K562 (cell line): Measurements from ENCODE around the gene IPO13. TPM values are rescaled to one million over a fixed set of nuclear protein-coding genes. Genes with fewer than 3 reads are reported as not detected.

Experiments used
- ATAC-seq: fragments of 200-7000 bp; cut with Tn5 transposase; 3 replicates; pipeline ENCODE4 v1.9.1; 2020; ENCODE audit warnings: moderate library complexity
- BruUV-seq: library from RNA; stranded (reverse); fragments of 400-500 nt; replicated peaks from 2 replicates; lab custom pipeline; 2021; lab: Mats Ljungman, UMichigan
- CTCF ChIA-PET: fragments of 300-600 bp; formaldehyde crosslinking; extraction: SDS; loops from one replicate; lab custom pipeline; 2021; ENCODE audit warnings: low intra/inter-chr PET ratio; lab: Yijun Ruan, JAX
- POLR2A ChIA-PET: fragments of 300-600, 350-650 bp; sonication (Branson Sonifier 250); formaldehyde crosslinking; extraction: SDS; loops from one replicate; lab custom pipeline; 2021; ENCODE audit warnings: antibody characterized with exemption, inconsistent platforms; lab: Yijun Ruan, JAX
- DNase-seq, 4 experiments: peaks; one replicate each; pipeline versions ENCODE4 v3.0.0 to v3.0.0-alpha.2; 2011 to 2018; ENCODE audit warnings: low spot score in 3 of 4, mixed read lengths in 3 of 4; ENCODE audit errors: extremely low read depth in 1 of 4
- FAIRE-seq: peaks from 2 replicates; lab custom pipeline; 2011; peaks lifted over from hg19 to GRCh38; lab: Jason Lieb, UNC
- H2AFZ ChIP-seq: 2 replicates; pipeline ENCODE4 v1.6.0; 2011; ENCODE audit warnings: low read depth, low read length, control low read depth, inconsistent platforms
- H3K27ac ChIP-seq: fragments of 200-600 bp; 3 replicates; pipeline ENCODE4 v1.8.0; 2011; ENCODE audit warnings: low read depth, mild to moderate bottlenecking, control low read depth, inconsistent platforms, low read length, moderate library complexity, mixed read lengths; ENCODE audit errors: extremely low read depth
- H3K27me3 ChIP-seq, 2 experiments: fragments of 300-600 bp in 1 of 2; 2 replicates in 1 of 2; 3 replicates in 1 of 2; pipeline versions ENCODE4 v1.6.0 to v1.8.0; 2011; ENCODE audit warnings: inconsistent platforms in 2 of 2, low read length in 2 of 2, mild to moderate bottlenecking in 1 of 2, mixed read lengths in 1 of 2, moderate library complexity in 1 of 2; ENCODE audit not compliant: control insufficient read depth in 2 of 2, insufficient read depth in 2 of 2
- H3K36me3 ChIP-seq: fragments of 300-600 bp; 3 replicates; pipeline ENCODE4 v1.8.0; 2011; ENCODE audit warnings: mild to moderate bottlenecking, low read length, inconsistent platforms; ENCODE audit not compliant: control insufficient read depth, insufficient read depth
- H3K4me1 ChIP-seq, 2 experiments: fragments of 200-600 bp in 1 of 2; replicated peaks in 1 of 2; 2 replicates in 1 of 2; 3 replicates in 1 of 2; pipeline versions ENCODE4 v1.5.1 to v1.8.0; 2011; ENCODE audit warnings: inconsistent platforms in 2 of 2, low read length in 2 of 2, mild to moderate bottlenecking in 1 of 2, mixed read lengths in 1 of 2, moderate library complexity in 1 of 2; ENCODE audit not compliant: control insufficient read depth in 2 of 2, insufficient read depth in 2 of 2
- H3K4me2 ChIP-seq: 2 replicates; pipeline ENCODE4 v1.6.1; 2011; ENCODE audit warnings: low read length, control low read depth, inconsistent platforms, mixed read lengths; ENCODE audit not compliant: insufficient read depth
- H3K4me3 ChIP-seq: fragments of 200-600 bp; sonication (generic), shearing (Covaris generic); 2 replicates; pipeline ENCODE4 v1.5.1; 2016; ENCODE audit warnings: control low read depth, inconsistent platforms
- H3K79me2 ChIP-seq: fragments of 200-600 bp; 3 replicates; pipeline ENCODE4 v1.8.0; 2011; ENCODE audit warnings: low read length, inconsistent platforms; ENCODE audit not compliant: control insufficient read depth, insufficient read depth
- H3K9ac ChIP-seq, 2 experiments: 2 replicates each; pipeline versions ENCODE4 v1.6.0 to v1.6.1; 2011; ENCODE audit warnings: low read depth in 2 of 2, low read length in 2 of 2, control low read depth in 1 of 2, inconsistent platforms in 1 of 2, mild to moderate bottlenecking in 1 of 2, mixed read lengths in 1 of 2; ENCODE audit not compliant: insufficient read depth in 1 of 2
- H3K9me1 ChIP-seq: one replicate; pipeline ENCODE4 v1.6.0; 2011; ENCODE audit warnings: inconsistent platforms, mild to moderate bottlenecking, low read length, moderate library complexity; ENCODE audit not compliant: control insufficient read depth, insufficient read depth
- H3K9me3 ChIP-seq: replicated peaks from 2 replicates; pipeline ENCODE4 v1.5.1; 2011; ENCODE audit warnings: low read depth, low read length, inconsistent platforms; ENCODE audit not compliant: control insufficient read depth, insufficient read depth
- H4K20me1 ChIP-seq: replicated peaks from 2 replicates; pipeline ENCODE4 v1.6.1; 2011; ENCODE audit warnings: low read length, inconsistent platforms, mixed read lengths; ENCODE audit not compliant: control insufficient read depth, insufficient read depth
- POLR2A ChIP-seq: fragments of 450-650 bp; conservative IDR thresholded peaks from 2 replicates; pipeline ENCODE4 v1.6.1; 2016
- ZC3H4 ChIP-seq: sonication (generic); formaldehyde crosslinking; IDR thresholded peaks from 2 replicates; pipeline ENCODE4 v1.9.0; 2021; ENCODE audit warnings: missing genetic modification reagents, borderline replicate concordance
- WGBS: fragments of 100-300 bp; shearing (Covaris generic); methylation state at CpG from one replicate; pipeline ENCODE4 v1.1.6; 2016; ENCODE audit warnings: low coverage, mixed read lengths; ENCODE audit not compliant: insufficient coverage; ENCODE audit errors: missing lambda C conversion rate; 5-methylcytosine and 5-hydroxymethylcytosine counted together
- in situ Hi-C: fragments of 300-500 bp; cut with MboI; formaldehyde crosslinking; loops from 4 replicates; pipeline ENCODE4 v1.15.0; 2018; ENCODE audit warnings: inconsistent platforms, mixed read lengths
- intact Hi-C: fragments of 100-400 bp; cut with micrococcal nuclease; formaldehyde crosslinking; loops from 2 replicates; pipeline ENCODE4 v1.14.2; 2022
- polyA plus RNA-seq, 8 experiments: library from polyadenylated mRNA; depleted of rRNA in 4 of 8; stranded (reverse) in 5 of 8; unstranded in 3 of 8; fragments of >200 nt; fragmentation: Nextera tagmentation in 2 of 8; fragmentation: Illumina TruSeq in 1 of 8; extraction: Ambion mirVana in 2 of 8; extraction: Trizol in 1 of 8; gene quantifications; 2 replicates each; pipeline versions ENCODE4 v1.2.1 to v1.2.3, GENCODE V29; 2011 to 2014; ENCODE audit warnings: inconsistent platforms in 1 of 8, missing spikeins in 1 of 8
- total RNA-seq, 7 experiments: library from RNA; depleted of rRNA in 6 of 7; stranded (reverse); fragments of >200 nt in 6 of 7; fragmentation: Illumina TruSeq in 2 of 7; extraction: Trizol in 2 of 7; gene quantifications; 2 replicates each; pipeline versions ENCODE4 v1.2.1 to v1.2.3, GENCODE V29; 2011 to 2021; ENCODE audit warnings: low replicate concordance in 1 of 7
- TF ChIP-seq, protein P1 (sequence below): fragments of 200-800 bp; sonication (Bioruptor generic); IDR thresholded peaks from 2 replicates; pipeline ENCODE4 v1.6.1; 2017; ENCODE audit warnings: missing genetic modification characterization, missing compliant biosample characterization

IPO13 gene
- total and polyA plus RNA-seq, 9 of the 15 experiments (the other 6 are each of a cell fraction or from before 2014, with no cell fraction given) = 7.0 to 30.8 (median 16.2) TPM

DNA sequence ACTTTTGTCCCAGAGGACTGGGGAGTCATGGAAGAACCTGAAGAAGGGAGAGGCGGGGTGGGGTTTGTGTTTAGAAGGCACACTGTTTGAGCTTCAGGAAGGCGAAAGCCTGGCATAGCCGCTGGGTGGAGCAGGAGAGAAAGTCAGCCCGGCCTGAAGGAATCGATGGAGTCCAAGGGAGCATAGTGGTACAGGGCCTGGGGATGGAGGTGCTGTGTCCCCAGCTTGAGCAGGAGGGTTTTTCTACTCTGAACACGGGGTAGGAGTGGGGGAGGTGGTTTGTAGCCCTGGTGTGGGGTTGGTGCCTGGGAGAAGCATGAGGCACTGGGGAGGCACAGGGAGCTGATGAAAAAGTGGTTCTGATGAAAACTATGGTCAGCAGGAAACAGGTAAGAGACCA lies 40.0 kb downstream of the IPO13 start:
- Histone ChIP-seq H4K20me1 (0 out of 2 replicates have a peak, but pooled peaks cover 9% of the 10 kb centered on the region), H3K36me3 (peaks cover 57% of the 10 kb centered on the region; the same call in 2 of the 3 replicates), H3K9me1 (peaks cover 6% of the 10 kb centered on the region), H3K27me3 (no peaks in the 10 kb centered on the region), H3K4me3 (no peak overlapping the region), H3K79me2 (peaks cover 15% of the 10 kb centered on the region), H3K4me2 (no peak overlapping the region), H2AFZ (no peak overlapping the region), H3K27ac (no peak overlapping the region), H3K9ac (no peak overlapping the region), H3K4me1 (peaks cover 12 to 42% of the 10 kb centered on the region in 2 experiments; a peak in 4 of 5 replicates), H3K9me3 (no peaks in the 10 kb centered on the region)
- ChIA-PET CTCF (no interaction called here), POLR2A (interaction anchor here (0.7 to 3.8 kb wide), 3 partner anchors 12 to 62 kb away, joined by 3 to 16 read pairs (median 3); partner anchors contain the start of gene ATP6V0B)
- WGBS = 65% methylated on average over 3 of the region's 6 CpGs
- no TSS peak for BruUV-seq
- no peak for ATAC-seq
- no peak for DNase-seq
- TF ChIP-seq POLR2A (no peak), ZC3H4 (CRISPR knock-in tag) (0 out of 2 replicates have a peak, but pooled peaks have one; percentile 55)
- TF ChIP-seq, protein P1, sequence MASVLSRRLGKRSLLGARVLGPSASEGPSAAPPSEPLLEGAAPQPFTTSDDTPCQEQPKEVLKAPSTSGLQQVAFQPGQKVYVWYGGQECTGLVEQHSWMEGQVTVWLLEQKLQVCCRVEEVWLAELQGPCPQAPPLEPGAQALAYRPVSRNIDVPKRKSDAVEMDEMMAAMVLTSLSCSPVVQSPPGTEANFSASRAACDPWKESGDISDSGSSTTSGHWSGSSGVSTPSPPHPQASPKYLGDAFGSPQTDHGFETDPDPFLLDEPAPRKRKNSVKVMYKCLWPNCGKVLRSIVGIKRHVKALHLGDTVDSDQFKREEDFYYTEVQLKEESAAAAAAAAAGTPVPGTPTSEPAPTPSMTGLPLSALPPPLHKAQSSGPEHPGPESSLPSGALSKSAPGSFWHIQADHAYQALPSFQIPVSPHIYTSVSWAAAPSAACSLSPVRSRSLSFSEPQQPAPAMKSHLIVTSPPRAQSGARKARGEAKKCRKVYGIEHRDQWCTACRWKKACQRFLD (CRISPR knock-in tag) = no peak
- intact Hi-C loops (no loop called here), in situ Hi-C loops (no loop called here)
- FAIRE-seq = no peak
